H9 (cell line): ENCODE measurements around the gene EFEMP1. TPM values are rescaled to one million over a fixed set of nuclear protein-coding genes. Genes with fewer than 3 reads are reported as not detected.

Experiments used
- DNase-seq: peaks from one replicate; pipeline ENCODE4 v3.0.0-alpha.2; 2017
- H2AFZ ChIP-seq: one replicate; pipeline ENCODE4 v1.6.1; 2013; ENCODE audit warnings: mild to moderate bottlenecking, low read length, control low read depth, moderate library complexity
- H2AK5ac ChIP-seq: 2 replicates; pipeline ENCODE4 v1.6.1; 2013; ENCODE audit warnings: low read length, control low read depth, mixed read lengths; ENCODE audit not compliant: insufficient read length
- H2BK120ac ChIP-seq: one replicate; pipeline ENCODE4 v1.6.1; 2013; ENCODE audit warnings: low read depth, mild to moderate bottlenecking, low read length, control low read depth, inconsistent platforms; ENCODE audit not compliant: poor library complexity, severe bottlenecking
- H2BK12ac ChIP-seq: 2 replicates; pipeline ENCODE4 v1.6.1; 2013; ENCODE audit warnings: low read length, control low read depth, mixed read lengths, low read depth; ENCODE audit not compliant: insufficient read length
- H2BK15ac ChIP-seq: 2 replicates; pipeline ENCODE4 v1.6.1; 2013; ENCODE audit warnings: low read depth, low read length, control low read depth
- H2BK20ac ChIP-seq: one replicate; pipeline ENCODE4 v1.6.1; 2013; ENCODE audit warnings: low read depth, mild to moderate bottlenecking, low read length, control low read depth, inconsistent platforms; ENCODE audit not compliant: poor library complexity, severe bottlenecking
- H2BK5ac ChIP-seq: 2 replicates; pipeline ENCODE4 v1.6.1; 2013; ENCODE audit warnings: low read length, control low read depth, mixed read lengths; ENCODE audit not compliant: insufficient read length
- H3K14ac ChIP-seq: 2 replicates; pipeline ENCODE4 v1.6.1; 2013; ENCODE audit warnings: low read length, control low read depth; ENCODE audit not compliant: insufficient read depth
- H3K18ac ChIP-seq: 2 replicates; pipeline ENCODE4 v1.6.1; 2013; ENCODE audit warnings: low read depth, mild to moderate bottlenecking, mixed read lengths, low read length, control low read depth; ENCODE audit not compliant: insufficient read length
- H3K23ac ChIP-seq: 2 replicates; pipeline ENCODE4 v1.6.1; 2013; ENCODE audit warnings: low read length, control low read depth, mixed read lengths, low read depth; ENCODE audit not compliant: insufficient read length
- H3K23me2 ChIP-seq: 2 replicates; pipeline ENCODE4 v1.6.1; 2013; ENCODE audit warnings: low read depth, mild to moderate bottlenecking, mixed read lengths, low read length, control low read depth; ENCODE audit not compliant: insufficient read length, poor library complexity, severe bottlenecking
- H3K27ac ChIP-seq: 2 replicates; pipeline ENCODE4 v1.5.1; 2013; ENCODE audit warnings: low read length, control low read depth, mixed read lengths, low read depth; ENCODE audit not compliant: insufficient read length
- H3K27me3 ChIP-seq: 2 replicates; pipeline ENCODE4 v1.6.1; 2013; ENCODE audit warnings: low read length, control low read depth, inconsistent platforms; ENCODE audit not compliant: insufficient read depth
- H3K4ac ChIP-seq: 2 replicates; pipeline ENCODE4 v1.6.1; 2013; ENCODE audit warnings: low read depth, mild to moderate bottlenecking, control low read depth, inconsistent platforms, low read length, moderate library complexity
- H3K4me1 ChIP-seq: 2 replicates; pipeline ENCODE4 v1.6.1; 2013; ENCODE audit warnings: low read length, control low read depth, inconsistent platforms; ENCODE audit not compliant: insufficient read depth
- H3K4me2 ChIP-seq: 2 replicates; pipeline ENCODE4 v1.6.1; 2013; ENCODE audit warnings: low read length, control low read depth, mixed read lengths; ENCODE audit not compliant: insufficient read length, insufficient read depth
- H3K56ac ChIP-seq: 2 replicates; pipeline ENCODE4 v1.6.1; 2013; ENCODE audit warnings: low read depth, mild to moderate bottlenecking, mixed read lengths, low read length, control low read depth; ENCODE audit not compliant: insufficient read length
- H3K79me1 ChIP-seq: 2 replicates; pipeline ENCODE4 v1.6.1; 2013; ENCODE audit warnings: low read depth, mild to moderate bottlenecking, moderate library complexity, low read length, control low read depth, inconsistent platforms; ENCODE audit not compliant: insufficient read depth, poor library complexity, severe bottlenecking
- H3K79me2 ChIP-seq: 2 replicates; pipeline ENCODE4 v1.6.1; 2013; ENCODE audit warnings: low read length, control low read depth, inconsistent platforms; ENCODE audit not compliant: insufficient read depth
- H3K9ac ChIP-seq: 2 replicates; pipeline ENCODE4 v1.6.1; 2013; ENCODE audit warnings: low read length, control low read depth, mixed read lengths; ENCODE audit not compliant: insufficient read length; ENCODE audit errors: extremely low read depth
- H3K9me3 ChIP-seq: one replicate; pipeline ENCODE4 v1.6.1; 2013; ENCODE audit warnings: low read depth, low read length, inconsistent platforms; ENCODE audit not compliant: control insufficient read depth
- H3T11ph ChIP-seq: one replicate; pipeline ENCODE4 v1.6.1; 2013; ENCODE audit warnings: mild to moderate bottlenecking, low read length, control low read depth, inconsistent platforms
- H4K20me1 ChIP-seq: one replicate; pipeline ENCODE4 v1.6.1; 2013; ENCODE audit not compliant: control insufficient read depth, insufficient read length, insufficient read depth
- H4K5ac ChIP-seq: 2 replicates; pipeline ENCODE4 v1.6.1; 2013; ENCODE audit warnings: low read depth, mild to moderate bottlenecking, mixed read lengths, low read length, control low read depth; ENCODE audit not compliant: insufficient read length
- H4K8ac ChIP-seq: replicated peaks from 2 replicates; pipeline ENCODE4 v1.6.1; 2013; ENCODE audit warnings: low read length, control low read depth, mixed read lengths, low read depth; ENCODE audit not compliant: insufficient read length
- H4K91ac ChIP-seq: 2 replicates; pipeline ENCODE4 v1.6.1; 2013; ENCODE audit warnings: low read depth, mild to moderate bottlenecking, moderate library complexity, mixed read lengths, low read length, control low read depth; ENCODE audit not compliant: insufficient read length
- H3K27ac Mint-ChIP-seq, 3 experiments: 2 replicates in 2 of 3; 3 replicates in 1 of 3; pipeline ENCODE4 v1.8.0; 2020 to 2021; ENCODE audit warnings: mixed read lengths in 3 of 3, mild to moderate bottlenecking in 1 of 3, moderate library complexity in 1 of 3
- H3K27me3 Mint-ChIP-seq: 2 replicates; pipeline ENCODE4 v1.8.0; 2021; ENCODE audit warnings: low read depth, mild to moderate bottlenecking, moderate library complexity, mixed read lengths
- H3K36me3 Mint-ChIP-seq, 3 experiments: 2 replicates in 2 of 3; 3 replicates in 1 of 3; pipeline ENCODE4 v1.8.0; 2020 to 2021; ENCODE audit warnings: low read depth in 3 of 3, mixed read lengths in 3 of 3; ENCODE audit not compliant: insufficient read depth in 1 of 3
- H3K4me1 Mint-ChIP-seq, 2 experiments: 2 replicates each; pipeline ENCODE4 v1.8.0; 2020; ENCODE audit warnings: mixed read lengths in 2 of 2
- H3K4me3 Mint-ChIP-seq, 2 experiments: 2 replicates in 1 of 2; 3 replicates in 1 of 2; pipeline ENCODE4 v1.8.0; 2020 to 2021; ENCODE audit warnings: mild to moderate bottlenecking in 2 of 2, mixed read lengths in 2 of 2, moderate library complexity in 1 of 2
- H3K9me3 Mint-ChIP-seq, 2 experiments: 2 replicates in 1 of 2; 3 replicates in 1 of 2; pipeline ENCODE4 v1.8.0; 2020; ENCODE audit warnings: mild to moderate bottlenecking in 2 of 2, mixed read lengths in 2 of 2, moderate library complexity in 1 of 2
- CTCF ChIP-seq: fragments of 200-600 bp; sonication (generic); conservative IDR thresholded peaks from 3 replicates; pipeline ENCODE4 v1.8.0; 2021; ENCODE audit warnings: antibody characterized with exemption, mild to moderate bottlenecking
- total RNA-seq: library from RNA; stranded (reverse); gene quantifications from 2 replicates; pipeline ENCODE4 v1.2.1, GENCODE V29; 2021

The EFEMP1 gene
- total RNA-seq, 1 experiment from 2014 or later: 3.5 TPM

GRCh38 chr2:55896633-55897032 is 26.9 kb downstream of the EFEMP1 start:
- Histone ChIP-seq H3K79me2 (no peaks in the 10 kb centered on the region), H2AK5ac (no peak overlapping the region), H2BK15ac (no peak overlapping the region), H3K56ac (no peak overlapping the region), H3K9ac (no peak overlapping the region), H3K4me1 (no peaks in the 10 kb centered on the region), H2BK5ac (no peak overlapping the region), H3K27me3 (no peaks in the 10 kb centered on the region), H2AFZ (no peak overlapping the region), H4K5ac (no peak overlapping the region), H3K4ac (no peak overlapping the region), H2BK120ac (no peak overlapping the region), H4K91ac (no peak overlapping the region), H3K27ac (no peak overlapping the region), H3K79me1 (no peaks in the 10 kb centered on the region), H3K9me3 (no peaks in the 10 kb centered on the region), H3K4me2 (no peak overlapping the region), H4K20me1 (no peaks in the 10 kb centered on the region), H3K23me2 (no peaks in the 10 kb centered on the region), H3K14ac (no peak overlapping the region), H3K23ac (no peak overlapping the region), H2BK12ac (no peak overlapping the region), H2BK20ac (no peak overlapping the region), H4K8ac (no peak overlapping the region), H3K18ac (no peak overlapping the region), H3T11ph (no peak overlapping the region)
- no peaks in the 10 kb centered on the region for H3K9me3 Mint-ChIP-seq
- TF ChIP-seq CTCF: no peak
- H3K4me1 Mint-ChIP-seq: peaks cover 0 to 2% of the 10 kb centered on the region in 2 experiments; a peak in 2 of 4 replicates
- DNase-seq: no peak
- H3K36me3 Mint-ChIP-seq: no peaks in the 10 kb centered on the region
- H3K27ac Mint-ChIP-seq: no peak overlapping the region
- H3K4me3 Mint-ChIP-seq: no peak overlapping the region
- no peaks in the 10 kb centered on the region for H3K27me3 Mint-ChIP-seq
